ENCODE results near the gene XKR7.
"Not testable (repeated sequence)": the region's sequence is repeated elsewhere in the genome, so short reads cannot be mapped to it uniquely, and the experiment has no call there.

GRCh38 chr20:31929631-31930030 lies 38.3 kb upstream of the XKR7 start:
- not testable (repeated sequence) for TF ChIP-seq GATA2 (IDR thresholded peaks at IDR 0.05; ENCODE audit: insufficient read depth, insufficient read length, low read depth, low read length); CTCF (IDR thresholded peaks at IDR 0.05; ENCODE audit: extremely low read depth in 1 of 2, insufficient read depth in 1 of 2, low read depth in 1 of 2, low read length in 2 of 2); POLR2A (IDR thresholded peaks at IDR 0.05; ENCODE audit: low read depth, low read length); POLR2AphosphoS5 (IDR thresholded peaks at IDR 0.05; ENCODE audit: insufficient read depth, low read depth, low read length); EZH2 (IDR thresholded peaks at IDR 0.05; ENCODE audit: borderline replicate concordance, low read depth, low read length, severe bottlenecking); MAX (IDR thresholded peaks at IDR 0.05; ENCODE audit: insufficient read depth, insufficient read length); JUN (IDR thresholded peaks at IDR 0.05; ENCODE audit: borderline replicate concordance, insufficient read depth, insufficient read length, low read depth); FOS (IDR thresholded peaks at IDR 0.05; ENCODE audit: borderline replicate concordance, insufficient read depth, low read length)
